Stimulated activated naive CD4-positive, alpha-beta T cell (primary cell): ENCODE data around the gene APOH.
A peak's percentile ranks its signal among the peaks of the same experiment; 100 is the strongest.
"Not testable (repeated sequence)": the region's sequence is repeated elsewhere in the genome, so short reads cannot be mapped to it uniquely, and the experiment has no call there.

Experiments used
- DNase-seq, 6 experiments: peaks; one replicate each; lab custom pipeline; 2025; lab: John Stamatoyannopoulos, UW

Gene APOH, protein sequence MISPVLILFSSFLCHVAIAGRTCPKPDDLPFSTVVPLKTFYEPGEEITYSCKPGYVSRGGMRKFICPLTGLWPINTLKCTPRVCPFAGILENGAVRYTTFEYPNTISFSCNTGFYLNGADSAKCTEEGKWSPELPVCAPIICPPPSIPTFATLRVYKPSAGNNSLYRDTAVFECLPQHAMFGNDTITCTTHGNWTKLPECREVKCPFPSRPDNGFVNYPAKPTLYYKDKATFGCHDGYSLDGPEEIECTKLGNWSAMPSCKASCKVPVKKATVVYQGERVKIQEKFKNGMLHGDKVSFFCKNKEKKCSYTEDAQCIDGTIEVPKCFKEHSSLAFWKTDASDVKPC

DNA sequence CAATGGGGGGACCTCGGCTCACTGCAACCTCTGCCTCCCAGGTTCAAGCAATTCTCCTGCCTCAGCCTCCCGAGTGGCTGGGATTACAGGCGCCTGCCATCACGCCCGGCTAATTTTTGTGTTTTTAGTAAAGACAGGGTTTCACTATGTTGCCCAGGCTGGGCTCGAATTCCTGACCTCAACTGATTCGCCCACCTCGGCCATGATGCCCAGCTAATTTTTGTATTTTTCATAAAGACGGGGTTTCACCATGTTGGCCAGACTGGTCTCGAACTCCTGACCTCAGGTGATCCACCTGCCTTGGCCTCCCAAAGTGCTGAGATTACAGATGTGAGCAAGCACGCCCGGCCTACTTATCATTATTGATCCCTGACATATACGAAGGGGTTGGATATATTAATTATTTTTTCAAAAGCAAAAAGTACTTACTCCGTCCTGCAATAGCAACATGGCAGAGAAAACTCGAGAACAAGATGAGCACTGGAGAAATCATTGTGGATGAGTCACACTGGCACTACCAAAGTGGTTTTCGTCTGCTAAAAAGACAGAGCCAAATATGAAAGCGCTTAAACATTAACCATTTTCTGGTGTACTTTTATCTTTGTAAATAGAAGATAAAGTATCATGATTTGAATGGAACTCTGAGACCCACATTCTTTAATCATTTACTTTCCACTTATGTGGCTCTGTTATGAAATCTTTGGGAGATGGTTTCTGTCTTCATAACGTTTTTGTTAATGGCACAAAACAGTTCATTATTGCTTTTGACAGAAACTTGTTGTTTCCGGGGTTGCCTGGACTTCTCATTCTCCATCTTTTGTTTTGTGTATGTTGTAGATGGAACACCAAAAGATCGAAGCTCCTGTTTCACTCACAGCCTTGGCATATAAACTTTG lies at the start of gene APOH:
TSS of gene APOH (minus strand) at position 529 of the 896 bp plus-strand sequence. CDS start at position 493, 36 bp downstream.
- DNase-seq, result no peak

DNA sequence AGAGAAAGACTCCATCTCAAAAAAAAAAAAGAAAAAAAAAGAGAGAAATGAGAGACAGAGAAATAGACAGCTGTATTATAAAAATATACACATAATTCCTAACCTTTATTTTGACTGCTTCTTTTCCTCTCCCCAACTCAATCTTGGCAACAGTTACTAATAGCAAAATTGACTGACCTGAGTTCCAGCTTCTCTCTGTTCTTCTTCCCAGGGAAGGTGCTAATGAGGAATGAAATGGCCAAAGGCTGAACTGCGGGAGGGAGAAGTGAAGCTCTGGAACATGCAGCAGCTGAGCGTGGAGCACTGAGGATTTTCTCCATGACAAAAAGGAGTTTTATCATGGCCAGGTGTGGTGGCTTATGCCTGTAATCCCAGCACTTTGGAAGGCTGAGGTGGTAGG lies 48.0 kb upstream of the APOH start:
- DNase-seq, result no peak

DNA sequence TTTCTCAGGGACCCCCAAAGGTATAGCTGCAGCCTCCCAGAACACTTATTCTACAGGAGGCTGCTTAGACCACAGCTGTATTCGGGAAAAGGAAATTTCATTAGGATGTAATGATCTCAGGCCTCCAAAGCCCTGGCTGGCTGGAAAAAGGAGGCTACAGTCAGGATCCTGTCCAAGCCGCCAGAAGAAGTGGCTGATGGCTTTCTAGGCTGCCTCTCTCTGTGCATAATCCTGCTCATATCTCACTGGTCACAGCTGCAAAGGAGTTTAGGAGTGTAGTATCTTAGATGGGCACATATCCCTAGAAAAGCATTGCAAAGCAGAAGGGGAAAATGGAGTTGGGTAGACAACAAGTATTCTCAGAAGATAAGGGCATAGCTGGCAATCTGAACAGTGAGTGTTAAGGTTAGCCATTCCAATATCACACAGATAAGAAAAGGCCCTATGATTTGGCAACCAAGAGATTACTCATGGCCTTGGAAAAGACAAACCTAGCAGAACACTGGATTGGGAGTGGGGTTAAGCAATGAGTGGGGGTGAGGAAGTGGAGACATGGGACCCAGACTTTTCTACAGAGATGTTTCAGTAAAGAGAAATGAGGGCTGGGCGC lies 47.2 kb upstream of the APOH start:
- DNase-seq, result no peak

DNA sequence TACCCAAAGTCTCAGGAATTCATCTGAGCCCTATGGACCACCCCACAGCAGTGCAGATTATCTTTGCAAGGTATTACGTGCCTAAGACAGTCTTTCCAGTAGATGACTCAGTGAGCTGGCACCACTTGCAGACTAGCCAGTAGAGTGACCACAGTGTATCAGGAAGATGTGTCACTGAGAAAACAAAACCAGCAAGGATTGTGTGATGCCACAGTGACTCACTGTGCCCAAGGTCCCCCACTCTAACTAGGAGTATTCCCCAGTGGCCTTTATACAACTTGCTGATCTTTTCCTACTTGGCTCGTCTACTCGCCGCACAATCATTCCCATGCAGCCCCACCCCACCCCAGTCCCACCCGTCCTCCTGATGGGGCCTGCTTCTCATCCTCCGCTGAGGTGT lies 46.4 kb upstream of the APOH start:
- DNase-seq, result no peak

DNA sequence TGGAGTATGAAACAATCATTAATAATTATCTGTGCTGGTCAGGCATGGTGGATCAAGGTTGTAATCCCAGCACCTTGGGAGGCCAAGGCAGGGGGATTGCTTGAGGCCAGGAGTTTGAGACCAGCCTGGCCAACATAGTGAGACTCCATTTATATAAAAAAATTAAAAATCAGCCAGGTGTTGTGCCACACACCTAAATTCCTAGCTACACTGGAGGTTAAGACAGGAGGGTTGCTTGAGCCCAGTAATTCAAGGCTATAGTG lies 44.3 kb upstream of the APOH start:
- no peak for DNase-seq

GRCh38 chr17:66272811-66273585 lies 43.8 kb upstream of the APOH start:
- DNase-seq, result no peak

GRCh38 chr17:66271512-66271911 lies 42.3 kb upstream of the APOH start:
- no peak for DNase-seq

GRCh38 chr17:66270106-66270505 lies 40.9 kb upstream of the APOH start:
- DNase-seq, result no peak

GRCh38 chr17:66268247-66268927 lies 39.2 kb upstream of the APOH start:
- DNase-seq, result no peak

DNA sequence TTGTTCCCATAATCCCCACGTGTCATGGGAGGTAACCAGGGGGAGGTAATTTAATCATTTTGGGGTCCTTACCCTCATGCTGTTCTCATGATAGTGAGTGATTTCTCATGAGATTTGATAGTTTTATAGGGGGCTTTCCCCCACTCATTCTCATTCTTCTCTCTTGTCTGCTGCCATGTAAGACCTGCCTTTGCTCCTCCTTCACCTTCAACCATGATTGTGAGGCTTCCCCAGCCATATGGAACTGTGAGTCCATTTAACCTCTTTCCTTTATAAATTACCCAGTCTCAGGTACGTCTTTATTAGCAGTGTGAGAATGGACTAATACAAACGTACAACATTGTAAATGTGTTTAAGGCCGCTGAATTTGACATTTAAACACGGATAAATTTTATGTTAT lies 35.5 kb upstream of the APOH start:
- DNase-seq, result no peak

DNA sequence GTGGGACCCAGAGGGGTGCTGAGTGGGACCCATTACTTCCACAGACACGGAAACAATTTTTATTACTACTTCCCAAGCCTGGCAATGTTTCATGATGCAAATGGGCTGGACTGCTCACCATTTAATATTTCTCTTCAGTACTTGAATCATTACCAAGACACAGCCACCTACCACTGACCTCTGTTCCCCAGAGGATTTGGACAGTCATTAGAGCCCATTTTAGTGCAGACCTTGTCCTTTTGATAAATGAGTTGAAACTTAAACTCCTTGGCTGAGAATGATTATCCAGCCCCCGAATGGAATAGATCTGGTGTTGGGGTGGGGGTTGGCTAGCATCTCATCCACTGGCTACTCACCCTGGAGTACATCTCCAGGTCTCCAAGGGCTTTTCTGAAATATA lies 33.6 kb upstream of the APOH start:
- no peak for DNase-seq

GRCh38 chr17:66260688-66261087 lies 31.5 kb upstream of the APOH start:
- no peak for DNase-seq

- no peak for DNase-seq
Measured at GRCh38 chr17:66260275-66260674, 31.1 kb upstream of the APOH start.

DNA sequence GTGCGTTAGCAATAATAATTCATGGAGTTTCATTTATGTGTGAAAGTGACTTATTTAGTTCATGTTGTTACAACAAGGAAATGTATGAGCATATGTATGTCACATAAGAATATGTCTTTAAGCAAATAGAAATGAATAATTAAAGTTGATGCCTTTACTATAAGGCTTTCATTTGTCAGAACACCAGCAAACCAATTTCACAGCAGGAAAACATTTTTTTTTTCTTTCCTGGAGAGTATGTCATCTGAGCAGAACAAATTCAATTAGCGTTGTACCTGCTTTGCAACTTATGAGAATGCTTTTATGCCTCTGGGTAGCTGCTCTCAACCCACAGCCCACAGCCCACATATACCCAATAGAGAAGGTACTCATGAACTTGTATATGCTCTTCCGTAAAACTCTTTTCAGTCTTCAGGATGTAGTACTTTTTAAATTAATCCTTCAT lies 26.3 kb upstream of the APOH start:
- DNase-seq, result peak in 3 of 6 experiments; percentile 16 to 53 (median 53)

GRCh38 chr17:66255112-66255511 lies 25.9 kb upstream of the APOH start:
- DNase-seq, result peak in 5 of 6 experiments; percentile 6 to 75 (median 48)

- not testable (repeated sequence) for DNase-seq
Measured at GRCh38 chr17:66253458-66253857, 24.2 kb upstream of the APOH start.

- DNase-seq, result no peak
Measured at GRCh38 chr17:66250686-66251085, 21.5 kb upstream of the APOH start.

DNA sequence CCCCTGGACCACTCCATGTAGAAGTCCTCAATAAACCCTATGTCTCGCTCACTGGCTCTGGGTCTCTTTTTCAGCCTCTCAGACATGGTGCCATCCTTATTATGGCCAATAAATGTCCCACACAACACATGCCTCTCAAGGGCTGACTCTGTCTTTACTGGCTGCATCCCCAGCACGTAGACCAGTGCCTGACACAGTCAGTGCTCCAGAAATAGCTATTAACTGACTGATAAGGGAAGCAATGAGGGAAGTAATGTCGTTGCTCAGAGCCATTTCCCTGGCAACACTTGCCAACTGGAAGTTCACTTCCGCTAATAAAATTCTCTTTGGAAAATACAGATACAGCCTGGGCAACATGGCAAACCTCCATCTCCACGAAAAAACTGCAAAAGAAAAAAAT lies 19.1 kb upstream of the APOH start:
- DNase-seq, result no peak

DNA sequence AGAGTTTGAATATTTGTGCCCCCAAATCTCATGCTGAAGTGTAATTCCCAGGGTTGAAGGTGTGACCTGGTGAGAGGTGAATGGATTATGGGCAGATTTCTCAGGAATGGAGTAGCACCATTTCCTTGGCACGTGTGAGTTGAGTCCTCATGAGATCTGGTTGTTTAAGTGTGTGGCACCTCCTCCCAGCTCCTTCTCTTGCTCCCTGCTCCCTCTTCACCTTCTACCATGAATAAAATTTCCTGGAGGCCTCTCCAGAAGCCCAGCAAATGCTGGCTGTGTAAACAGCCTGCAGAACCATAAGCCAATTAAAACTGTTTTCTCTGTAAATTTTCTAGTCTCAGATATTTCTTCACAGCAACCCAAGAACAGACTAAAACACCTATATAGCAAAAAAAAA lies 12.6 kb upstream of the APOH start:
- DNase-seq, result no peak

DNA sequence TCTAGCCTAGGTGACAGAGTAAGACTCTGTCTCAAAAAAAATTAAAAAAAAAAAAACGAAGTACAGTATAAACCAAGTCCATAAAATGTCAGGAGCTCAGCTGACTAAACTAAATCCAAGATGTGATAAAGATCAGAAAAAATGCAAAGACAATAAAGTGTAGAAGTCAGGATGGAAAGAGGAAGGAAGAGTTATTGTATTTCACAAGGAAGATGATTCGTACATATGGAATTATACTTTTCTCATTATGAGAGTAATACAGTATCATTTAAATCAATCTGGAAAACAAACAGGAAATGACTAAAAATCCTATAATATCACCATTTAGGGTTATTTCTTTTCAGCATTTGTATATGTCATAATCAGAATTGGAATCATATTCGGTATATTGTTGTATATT lies 11.4 kb upstream of the APOH start:
- no peak for DNase-seq

- no peak for DNase-seq
Measured at GRCh38 chr17:66240013-66240412, 10.8 kb upstream of the APOH start.
